ENCODE results near the gene SORCS2.

The SORCS2 gene

GRCh38 chr4:7297374-7297773, 105.0 kb downstream of the SORCS2 start:
- Histone ChIP-seq H3K4me1 (ENCODE audit: insufficient read depth, low read length) (no peaks in the 10 kb centered on the region; the same call in 1 of the 2 replicates), H3K9ac (ENCODE audit: low read depth, low read length) (no peak overlapping the region), H3K9me3 (ENCODE audit: insufficient read depth, low read depth, low read length) (no peaks in the 10 kb centered on the region), H3K4me3 (ENCODE audit: low read length) (no peak overlapping the region), H3K36me3 (ENCODE audit: insufficient read depth, low read length) (no peaks in the 10 kb centered on the region), H3K27me3 (ENCODE audit: insufficient read depth, low read length) (no peaks in the 10 kb centered on the region), H3K27ac (ENCODE audit: low read depth, low read length) (no peak overlapping the region)
- 75% methylated on average over 8 of the region's 9 CpGs for WGBS

- Histone ChIP-seq H3K36me3 (ENCODE audit: insufficient read depth, low read length) (no peaks in the 10 kb centered on the region), H3K27me3 (ENCODE audit: insufficient read depth, low read length) (no peaks in the 10 kb centered on the region), H3K4me1 (ENCODE audit: insufficient read depth, low read length) (no peaks in the 10 kb centered on the region; the same call in 1 of the 2 replicates), H3K9ac (ENCODE audit: low read depth, low read length) (no peak overlapping the region), H3K4me3 (ENCODE audit: low read length) (no peak overlapping the region), H3K27ac (ENCODE audit: low read depth, low read length) (no peak overlapping the region), H3K9me3 (ENCODE audit: insufficient read depth, low read depth, low read length) (no peaks in the 10 kb centered on the region)
- 85% methylated on average over 8 of the region's 8 CpGs for WGBS
Measured at GRCh38 chr4:7297881-7298280, 105.5 kb downstream of the SORCS2 start.

GRCh38 chr4:7298619-7299009, 106.3 kb downstream of the SORCS2 start:
- WGBS = 85% methylated on average over 13 of the region's 13 CpGs
- Histone ChIP-seq H3K9ac (ENCODE audit: low read depth, low read length) (no peak overlapping the region), H3K36me3 (ENCODE audit: insufficient read depth, low read length) (no peaks in the 10 kb centered on the region), H3K4me3 (ENCODE audit: low read length) (no peak overlapping the region), H3K27me3 (ENCODE audit: insufficient read depth, low read length) (no peaks in the 10 kb centered on the region), H3K9me3 (ENCODE audit: insufficient read depth, low read depth, low read length) (no peaks in the 10 kb centered on the region), H3K27ac (ENCODE audit: low read depth, low read length) (no peak overlapping the region), H3K4me1 (ENCODE audit: insufficient read depth, low read length) (no peaks in the 10 kb centered on the region; the same call in 1 of the 2 replicates)

GRCh38 chr4:7299010-7299907, 106.9 kb downstream of the SORCS2 start:
- Histone ChIP-seq H3K9ac (ENCODE audit: low read depth, low read length) (no peak overlapping the region), H3K27ac (ENCODE audit: low read depth, low read length) (no peak overlapping the region)
- 87% methylated on average over 30 of the region's 30 CpGs for WGBS

GRCh38 chr4:7299908-7300710, 107.8 kb downstream of the SORCS2 start:
- WGBS = 89% methylated on average over 26 of the region's 26 CpGs
- H3K27me3 ChIP-seq (ENCODE audit: insufficient read depth, low read length) = no peaks in the 10 kb centered on the region
- H3K9me3 ChIP-seq (ENCODE audit: insufficient read depth, low read depth, low read length) = no peaks in the 10 kb centered on the region

More at GRCh38 chr4:7299010-7299907, 106.9 kb downstream of the SORCS2 start:
- H3K9me3 ChIP-seq (ENCODE audit: insufficient read depth, low read depth, low read length) = no peaks in the 10 kb centered on the region
- no peaks in the 10 kb centered on the region; the same call in 1 of the 2 replicates for H3K4me1 ChIP-seq (ENCODE audit: insufficient read depth, low read length)
- H3K27me3 ChIP-seq (ENCODE audit: insufficient read depth, low read length) = no peaks in the 10 kb centered on the region
- H3K36me3 ChIP-seq (ENCODE audit: insufficient read depth, low read length) = no peaks in the 10 kb centered on the region
- no peak overlapping the region for H3K4me3 ChIP-seq (ENCODE audit: low read length)

GRCh38 chr4:7300711-7301095, 108.4 kb downstream of the SORCS2 start:
- Histone ChIP-seq H3K9me3 (ENCODE audit: insufficient read depth, low read depth, low read length) (no peaks in the 10 kb centered on the region), H3K27me3 (ENCODE audit: insufficient read depth, low read length) (no peaks in the 10 kb centered on the region), H3K27ac (ENCODE audit: low read depth, low read length) (no peak overlapping the region), H3K36me3 (ENCODE audit: insufficient read depth, low read length) (no peaks in the 10 kb centered on the region), H3K4me1 (ENCODE audit: insufficient read depth, low read length) (no peaks in the 10 kb centered on the region; the same call in 1 of the 2 replicates), H3K9ac (ENCODE audit: low read depth, low read length) (no peak overlapping the region), H3K4me3 (ENCODE audit: low read length) (no peak overlapping the region)
- 93% methylated on average over 8 of the region's 8 CpGs for WGBS

More at GRCh38 chr4:7299908-7300710, 107.8 kb downstream of the SORCS2 start:
- H3K4me3 ChIP-seq (ENCODE audit: low read length) = no peak overlapping the region
- no peak overlapping the region for H3K27ac ChIP-seq (ENCODE audit: low read depth, low read length)
- no peaks in the 10 kb centered on the region; the same call in 1 of the 2 replicates for H3K4me1 ChIP-seq (ENCODE audit: insufficient read depth, low read length)
- no peak overlapping the region for H3K9ac ChIP-seq (ENCODE audit: low read depth, low read length)
- no peaks in the 10 kb centered on the region for H3K36me3 ChIP-seq (ENCODE audit: insufficient read depth, low read length)

GRCh38 chr4:7301126-7301785, 108.9 kb downstream of the SORCS2 start:
- H3K4me3 ChIP-seq (ENCODE audit: low read length) = no peak overlapping the region
- no peaks in the 10 kb centered on the region for H3K9me3 ChIP-seq (ENCODE audit: insufficient read depth, low read depth, low read length)
- H3K4me1 ChIP-seq (ENCODE audit: insufficient read depth, low read length) = no peaks in the 10 kb centered on the region; the same call in 1 of the 2 replicates
- no peaks in the 10 kb centered on the region for H3K27me3 ChIP-seq (ENCODE audit: insufficient read depth, low read length)
- H3K27ac ChIP-seq (ENCODE audit: low read depth, low read length) = no peak overlapping the region
- H3K36me3 ChIP-seq (ENCODE audit: insufficient read depth, low read length) = no peaks in the 10 kb centered on the region
- H3K9ac ChIP-seq (ENCODE audit: low read depth, low read length) = no peak overlapping the region
- WGBS = 94% methylated on average over 17 of the region's 17 CpGs

GRCh38 chr4:7301846-7302630, 109.7 kb downstream of the SORCS2 start:
- Histone ChIP-seq H3K27me3 (ENCODE audit: insufficient read depth, low read length) (no peaks in the 10 kb centered on the region), H3K4me3 (ENCODE audit: low read length) (no peak overlapping the region), H3K9ac (ENCODE audit: low read depth, low read length) (no peak overlapping the region), H3K36me3 (ENCODE audit: insufficient read depth, low read length) (no peaks in the 10 kb centered on the region), H3K4me1 (ENCODE audit: insufficient read depth, low read length) (no peaks in the 10 kb centered on the region; the same call in 1 of the 2 replicates), H3K9me3 (ENCODE audit: insufficient read depth, low read depth, low read length) (no peaks in the 10 kb centered on the region), H3K27ac (ENCODE audit: low read depth, low read length) (no peak overlapping the region)
- WGBS = 92% methylated on average over 20 of the region's 20 CpGs

- H3K4me1 ChIP-seq (ENCODE audit: insufficient read depth, low read length) = no peaks in the 10 kb centered on the region; the same call in 1 of the 2 replicates
- no peak overlapping the region for H3K4me3 ChIP-seq (ENCODE audit: low read length)
- no peaks in the 10 kb centered on the region for H3K36me3 ChIP-seq (ENCODE audit: insufficient read depth, low read length)
- H3K27ac ChIP-seq (ENCODE audit: low read depth, low read length) = no peak overlapping the region
- no peak overlapping the region for H3K9ac ChIP-seq (ENCODE audit: low read depth, low read length)
- H3K27me3 ChIP-seq (ENCODE audit: insufficient read depth, low read length) = no peaks in the 10 kb centered on the region
- 72% methylated on average over 21 of the region's 22 CpGs for WGBS
- no peaks in the 10 kb centered on the region for H3K9me3 ChIP-seq (ENCODE audit: insufficient read depth, low read depth, low read length)
Measured at GRCh38 chr4:7302781-7303404, 110.6 kb downstream of the SORCS2 start.

- no peaks in the 10 kb centered on the region for H3K27me3 ChIP-seq (ENCODE audit: insufficient read depth, low read length)
- H3K27ac ChIP-seq (ENCODE audit: low read depth, low read length) = no peak overlapping the region
- H3K36me3 ChIP-seq (ENCODE audit: insufficient read depth, low read length) = no peaks in the 10 kb centered on the region
- H3K9me3 ChIP-seq (ENCODE audit: insufficient read depth, low read depth, low read length) = no peaks in the 10 kb centered on the region
- no peaks in the 10 kb centered on the region; the same call in 1 of the 2 replicates for H3K4me1 ChIP-seq (ENCODE audit: insufficient read depth, low read length)
- WGBS = 94% methylated on average over 12 of the region's 12 CpGs
- no peak overlapping the region for H3K9ac ChIP-seq (ENCODE audit: low read depth, low read length)
- no peak overlapping the region for H3K4me3 ChIP-seq (ENCODE audit: low read length)
Measured at GRCh38 chr4:7303561-7303960, 111.2 kb downstream of the SORCS2 start.

All from HUES64 (cell line).